ENCODE data around the gene HSD17B4.
"Not testable (repeated sequence)": the region's sequence is repeated elsewhere in the genome, so short reads cannot be mapped to it uniquely, and the experiment has no call there.

Gene HSD17B4

GRCh38 chr5:119432674-119433237 is 19.5 kb upstream of the HSD17B4 start:
- not testable (repeated sequence) for DNase-seq

- DNase-seq, result peak; percentile 71
Measured at GRCh38 chr5:119435436-119436132, 16.7 kb upstream of the HSD17B4 start.

DNA sequence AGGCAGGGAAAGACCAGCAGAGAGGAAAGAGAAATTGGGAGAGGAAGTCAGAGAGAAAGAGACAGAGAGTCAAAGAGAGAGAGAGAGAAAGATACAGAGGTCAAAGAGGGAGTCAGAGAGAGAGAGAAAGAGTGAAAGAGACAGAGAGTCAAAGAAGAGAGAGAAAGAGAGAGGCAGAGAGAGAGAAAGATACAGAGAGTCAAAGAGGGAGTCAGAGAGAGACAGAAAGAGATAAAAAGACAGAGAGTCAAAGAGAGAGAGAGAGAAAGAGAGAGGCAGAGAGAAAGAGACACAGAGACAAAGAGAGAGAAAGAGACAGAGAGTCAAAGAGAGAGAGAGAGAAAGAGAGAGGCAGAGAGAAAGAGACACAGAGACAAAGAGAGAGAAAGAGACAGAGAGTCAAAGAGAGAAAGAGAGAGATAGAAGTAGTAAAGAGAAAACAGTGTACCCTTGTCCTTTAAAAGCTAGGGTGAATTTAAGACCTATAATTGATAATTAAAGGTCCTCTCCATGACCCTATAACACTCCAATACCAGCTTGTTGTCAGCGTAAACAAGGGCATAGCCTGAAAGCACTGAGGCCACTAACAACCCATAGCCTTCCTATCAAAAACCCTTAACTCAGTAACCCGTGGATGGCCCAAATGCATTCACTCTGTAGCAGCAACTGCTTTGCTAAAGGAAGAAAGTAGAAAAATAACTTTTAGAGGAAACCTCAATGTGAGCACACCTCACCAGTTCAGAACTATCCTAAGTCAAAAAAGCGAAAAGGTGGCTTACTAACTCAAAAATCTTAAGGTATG is 14.3 kb upstream of the HSD17B4 start:
- not testable (repeated sequence) for DNase-seq

DNA sequence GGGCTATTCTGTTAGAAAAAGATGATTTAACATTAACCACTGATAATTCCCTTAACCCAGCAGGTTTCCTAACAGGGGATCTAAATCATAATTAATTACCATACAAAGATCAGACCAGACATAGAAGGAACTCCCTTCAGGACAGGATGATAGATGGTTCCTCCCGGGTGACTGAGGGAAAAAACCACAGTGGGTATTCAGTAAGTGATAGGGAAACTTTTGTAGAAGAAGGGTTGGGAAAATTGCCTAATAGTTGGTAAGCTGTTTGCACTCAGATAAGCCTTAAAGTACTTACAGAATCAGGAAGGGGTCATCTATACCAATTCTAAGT is 13.7 kb upstream of the HSD17B4 start:
- DNase-seq, result peak; percentile 90

- no peak for DNase-seq
Measured at GRCh38 chr5:119439140-119439631, 13.1 kb upstream of the HSD17B4 start.

- DNase-seq, result not testable (repeated sequence)
Measured at GRCh38 chr5:119439632-119440031, 12.7 kb upstream of the HSD17B4 start.

DNA sequence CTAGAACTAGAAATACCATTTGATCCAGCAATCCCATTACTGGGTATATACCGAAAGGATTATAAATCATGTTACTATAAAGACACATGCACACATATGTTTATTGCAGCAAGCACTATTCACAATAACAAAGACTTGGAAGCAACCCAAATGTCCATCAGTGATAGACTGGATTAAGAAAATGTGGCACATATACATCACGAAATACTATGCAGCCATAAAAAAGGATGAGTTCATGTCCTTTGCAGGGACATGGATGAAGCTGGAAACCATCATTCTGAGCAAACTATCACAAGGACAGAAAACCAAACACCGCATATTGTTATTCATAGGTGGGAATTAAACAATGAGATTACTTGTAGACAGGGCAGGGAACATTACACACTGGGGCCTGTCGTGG is 7.7 kb upstream of the HSD17B4 start:
- not testable (repeated sequence) for DNase-seq

GRCh38 chr5:119445544-119445943 is 6.8 kb upstream of the HSD17B4 start:
- DNase-seq, result no peak

DNA sequence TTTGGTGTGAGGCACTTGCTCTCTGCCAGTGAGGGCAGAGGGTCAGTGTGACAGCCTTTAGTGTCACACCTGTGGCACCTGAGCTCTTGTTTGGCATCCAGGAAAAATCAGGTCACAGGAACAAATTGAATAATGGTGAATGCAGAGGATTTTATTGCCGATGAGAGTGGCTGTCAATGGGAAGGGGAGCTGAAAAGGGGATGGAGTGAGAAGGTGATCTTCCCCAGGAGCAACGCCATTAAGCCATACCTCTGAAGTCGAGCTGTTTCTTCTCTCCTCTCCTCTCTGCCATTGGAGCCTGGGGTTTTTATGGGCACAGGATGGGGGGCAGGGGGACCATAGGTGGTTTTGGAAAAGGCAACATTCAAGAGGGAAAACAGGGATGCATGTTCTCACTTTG is 2.4 kb upstream of the HSD17B4 start:
- DNase-seq, result no peak

DNA sequence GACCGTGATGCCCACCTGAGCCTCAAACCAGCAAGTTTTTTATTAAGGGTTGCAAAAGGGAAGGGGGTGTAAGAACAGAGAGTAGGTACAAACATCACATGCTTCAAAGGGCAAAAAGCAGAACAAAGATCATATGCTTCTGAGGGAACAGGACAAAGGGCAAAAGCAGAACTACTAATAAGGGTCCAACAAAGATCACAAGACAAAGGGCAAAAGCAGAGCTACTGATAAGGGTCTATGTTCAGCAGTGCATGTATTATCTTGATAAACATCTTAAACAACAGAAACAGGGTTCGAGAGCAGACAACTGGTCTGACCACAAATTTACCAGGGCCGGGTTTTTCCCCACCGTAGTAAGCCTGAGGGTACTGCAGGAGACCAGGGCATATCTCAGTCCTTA is 1.7 kb upstream of the HSD17B4 start:
- DNase-seq, result peak; percentile 52

DNA sequence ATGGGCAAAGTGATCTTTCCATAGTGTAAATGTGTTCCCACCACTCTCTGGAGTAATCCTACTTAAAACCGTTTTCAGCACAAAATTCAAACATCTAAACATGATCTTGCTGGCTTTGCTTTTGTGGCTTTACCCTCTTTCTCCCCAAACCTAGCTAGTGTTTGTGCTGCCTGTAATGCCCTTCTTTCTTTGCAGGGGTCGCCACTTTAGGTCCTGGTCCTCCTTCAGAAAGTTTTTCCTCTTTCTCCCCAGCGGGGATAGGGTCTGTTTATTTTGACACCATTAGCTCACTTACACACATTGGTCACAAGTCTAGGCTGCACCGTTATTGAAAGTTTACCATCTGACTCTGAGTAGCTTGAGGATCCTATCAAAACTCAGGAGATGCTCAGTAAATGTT is 736 bp upstream of the HSD17B4 start:
- no peak for DNase-seq

GRCh38 chr5:119452060-119452372 is 281 bp upstream of the HSD17B4 start:
- DNase-seq, result no peak

DNA sequence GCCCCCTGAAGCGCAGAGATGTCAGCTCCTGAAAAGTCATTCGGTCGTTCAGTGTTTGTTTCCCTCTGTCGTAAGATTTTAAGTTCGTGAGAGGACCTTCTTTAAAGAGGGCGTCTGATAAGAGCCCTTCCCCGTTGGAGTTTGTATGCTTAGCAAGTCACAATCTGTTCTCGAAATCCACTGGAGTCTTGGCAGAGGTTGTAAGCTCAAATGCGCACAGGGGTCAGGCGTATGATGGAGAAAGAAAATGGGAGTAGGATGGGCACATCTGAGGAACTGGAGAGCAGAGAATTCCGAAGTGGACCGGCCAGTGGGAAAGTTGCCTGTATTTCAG is 710 bp downstream of the HSD17B4 start:
- DNase-seq, result no peak

- DNase-seq, result no peak
Measured at GRCh38 chr5:119454171-119454570, 1.9 kb downstream of the HSD17B4 start.

DNA sequence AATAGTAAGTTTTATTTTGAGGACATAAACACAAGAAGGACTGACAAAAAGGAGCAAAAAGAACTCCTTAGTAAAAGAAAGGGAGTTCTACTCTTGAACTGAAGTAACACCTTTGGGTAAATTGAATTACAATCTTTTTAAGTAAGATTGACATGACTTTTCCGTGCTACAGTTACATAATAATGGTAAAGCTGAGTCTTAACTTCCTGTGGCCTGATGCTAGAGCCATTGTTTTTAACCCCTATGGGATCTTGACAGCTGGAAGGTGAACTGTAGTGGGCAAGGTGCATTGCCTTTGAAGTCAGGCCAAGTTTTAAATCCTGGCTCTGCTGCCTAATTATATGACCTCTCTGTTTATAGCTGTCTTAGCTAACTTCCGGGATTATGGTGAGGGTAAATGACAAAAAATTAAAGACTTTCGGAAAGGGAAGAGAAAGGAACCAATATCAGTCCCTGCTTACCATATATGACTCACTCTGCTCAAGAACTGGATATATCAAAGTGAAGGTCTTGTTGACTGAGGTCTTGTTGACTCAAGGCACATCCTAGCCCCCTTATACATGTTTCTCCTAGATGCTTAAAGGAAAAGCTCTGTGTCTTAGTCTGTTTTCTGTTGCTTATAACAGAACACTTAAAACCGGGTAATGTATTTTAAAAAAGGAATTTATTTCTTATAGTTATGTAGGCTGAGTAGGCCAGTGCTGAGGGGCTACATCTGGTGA is 6.8 kb downstream of the HSD17B4 start:
- DNase-seq, result peak; percentile 78

- no peak for DNase-seq
Measured at GRCh38 chr5:119465640-119466039, 13.3 kb downstream of the HSD17B4 start.

- no peak for DNase-seq
Measured at GRCh38 chr5:119468286-119468685, 16.0 kb downstream of the HSD17B4 start.

- DNase-seq, result peak; percentile 60
Measured at GRCh38 chr5:119470105-119470763, 17.9 kb downstream of the HSD17B4 start.

- peak; percentile 37 for DNase-seq
Measured at GRCh38 chr5:119470851-119471451, 18.7 kb downstream of the HSD17B4 start.

DNA sequence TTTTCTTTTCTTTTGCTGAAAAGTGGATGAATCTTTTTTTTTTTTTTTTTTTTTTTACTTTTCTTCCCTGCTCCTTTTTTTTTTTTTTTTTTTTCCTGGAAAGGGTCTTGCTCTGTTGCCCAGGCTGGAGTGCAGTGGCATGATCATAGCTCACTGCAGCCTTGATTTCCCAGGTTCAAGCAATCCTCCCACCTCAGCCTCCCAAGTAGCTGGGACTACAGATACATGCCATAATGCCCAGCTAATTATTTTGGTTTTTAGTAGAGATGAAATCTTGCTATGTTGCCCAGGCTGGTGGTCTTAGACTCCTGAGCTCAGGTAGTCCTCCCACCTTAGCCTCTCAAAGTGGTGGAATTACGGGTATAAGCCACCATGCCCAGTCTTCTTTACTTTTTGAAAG is 20.9 kb downstream of the HSD17B4 start:
- DNase-seq, result no peak

DNA sequence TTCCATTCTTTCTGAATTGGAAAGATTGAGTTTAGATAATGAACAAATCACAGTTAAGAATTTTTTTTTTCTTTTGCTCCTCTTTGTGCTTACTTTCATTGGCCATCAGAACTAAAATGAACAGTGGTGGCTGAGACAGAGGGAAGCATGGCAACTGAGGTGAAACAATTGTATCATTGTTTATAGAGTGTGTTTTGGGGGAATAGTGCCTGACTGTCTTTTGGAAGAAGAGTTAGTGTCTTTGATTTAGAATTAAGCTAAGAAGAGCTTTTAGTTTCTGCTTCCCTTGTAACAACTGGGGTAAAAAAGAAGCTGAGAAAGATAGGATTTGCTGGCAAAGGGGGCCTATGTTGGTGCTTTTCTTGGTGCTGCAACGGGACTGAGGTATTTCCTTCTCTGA is 24.0 kb downstream of the HSD17B4 start:
- DNase-seq, result no peak

DNA sequence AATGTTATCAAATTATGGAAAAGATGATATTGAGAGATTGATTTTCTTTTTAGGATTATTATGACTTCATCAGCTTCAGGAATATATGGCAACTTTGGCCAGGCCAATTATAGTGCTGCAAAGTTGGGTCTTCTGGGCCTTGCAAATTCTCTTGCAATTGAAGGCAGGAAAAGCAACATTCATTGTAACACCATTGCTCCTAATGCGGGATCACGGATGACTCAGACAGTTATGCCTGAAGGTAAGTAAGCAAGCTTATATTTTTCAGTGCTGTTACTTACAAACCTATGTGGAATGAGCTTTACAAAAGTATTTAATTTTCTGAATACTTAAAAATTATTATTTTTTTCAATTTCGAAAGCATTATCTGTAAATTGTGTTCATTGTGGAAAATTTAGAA is 26.5 kb downstream of the HSD17B4 start:
- DNase-seq, result no peak

DNA sequence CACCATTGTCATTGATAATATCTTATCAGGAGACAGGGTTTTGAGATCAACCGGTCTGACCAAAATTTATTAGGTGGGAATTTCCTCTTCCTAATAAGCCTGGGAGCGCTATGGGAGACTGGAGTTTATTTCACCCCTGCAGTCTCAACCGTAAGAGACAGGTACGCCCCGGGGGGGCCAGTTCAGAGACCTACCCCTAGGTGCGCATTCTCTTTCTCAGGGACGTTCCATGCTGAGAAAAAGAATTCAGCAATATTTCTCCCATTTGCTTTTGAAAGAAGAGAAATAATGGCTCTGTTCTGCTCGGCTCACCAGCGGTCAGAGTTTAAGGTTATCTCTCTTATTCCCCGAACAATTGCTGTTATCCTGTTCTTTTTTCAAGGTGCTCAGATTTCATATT is 28.3 kb downstream of the HSD17B4 start:
- DNase-seq, result not testable (repeated sequence)

All from MV-4-11 (cell line).